Uterus (tissue), 2 donors: ENCODE data around the gene ALDH3B1.

Source experiments
- CTCF ChIP-seq, 4 experiments: fragments of 200-600 bp in 2 of 4; fragments of 450-650 bp in 2 of 4; sonication (generic) in 2 of 4; IDR thresholded peaks; one replicate each; pipeline ENCODE4 v1.5.1; 2016 to 2019; ENCODE audit warnings: antibody characterized with exemption in 4 of 4, mild to moderate bottlenecking in 2 of 4, moderate library complexity in 1 of 4
- POLR2A ChIP-seq, 2 donors: fragments of 450-650 bp; IDR thresholded peaks; one replicate each; pipeline ENCODE4 v1.6.1; 2016; ENCODE audit warnings: antibody characterized with exemption in 2 of 2, mild to moderate bottlenecking in 1 of 2, moderate library complexity in 1 of 2

- TF ChIP-seq POLR2A (IDR thresholded peaks at IDR 0.05) (no peak), CTCF (IDR thresholded peaks at IDR 0.05) (no peak)
These were observed 66.4 kb downstream of the ALDH3B1 start for GRCh38 chr11:68076371-68077042.
